NCI-H510A treated with DMSO at 0.1 percent for 48 hours (cell line): Measurements from ENCODE around the gene NRXN3.

ENCODE experiments used
- DNase-seq: peaks from one replicate; lab custom pipeline; 2025; lab: John Stamatoyannopoulos, UW

NRXN3 gene

GRCh38 chr14:79242666-79243065 lies 1072.5 kb downstream of the NRXN3 start:
- no peak for DNase-seq

DNA sequence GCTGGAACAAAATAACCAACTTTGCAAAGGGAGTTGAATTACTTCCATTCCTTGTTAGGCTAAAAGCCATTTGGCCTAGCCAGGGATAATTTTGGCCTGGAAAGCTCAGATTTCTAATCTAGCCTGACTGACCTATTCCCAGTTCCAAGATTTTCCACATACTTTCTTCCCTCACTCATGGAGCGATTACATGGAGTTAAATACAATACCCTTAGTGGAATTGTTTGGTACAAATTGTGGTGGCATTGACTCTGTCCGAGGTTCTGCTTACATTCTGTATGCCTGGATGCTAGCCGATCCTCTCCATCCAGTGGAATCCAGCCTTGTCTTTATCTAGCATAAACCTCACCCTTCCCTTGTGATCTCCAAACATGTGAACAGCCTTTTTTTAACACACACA lies 1076.0 kb downstream of the NRXN3 start:
- no peak for DNase-seq

DNA sequence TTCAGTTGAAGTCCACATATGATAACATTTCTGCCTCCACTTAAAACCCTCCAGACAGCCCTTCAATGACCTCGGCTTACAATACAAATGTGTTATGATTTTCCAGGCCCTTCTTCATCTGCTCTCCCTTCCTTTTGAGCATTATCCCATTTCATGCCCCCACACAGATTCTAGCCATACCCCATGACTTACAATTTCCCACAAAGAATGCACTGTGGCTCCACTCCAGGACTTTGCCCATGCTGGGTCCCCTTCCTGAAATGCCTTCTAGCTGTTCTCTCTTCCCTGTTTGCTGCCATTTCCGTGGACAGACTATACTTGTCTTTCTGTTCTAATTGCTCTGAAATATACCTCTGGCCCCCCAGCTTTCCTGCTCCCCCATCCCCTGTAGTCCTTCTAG lies 1078.0 kb downstream of the NRXN3 start:
- DNase-seq, result no peak

DNA sequence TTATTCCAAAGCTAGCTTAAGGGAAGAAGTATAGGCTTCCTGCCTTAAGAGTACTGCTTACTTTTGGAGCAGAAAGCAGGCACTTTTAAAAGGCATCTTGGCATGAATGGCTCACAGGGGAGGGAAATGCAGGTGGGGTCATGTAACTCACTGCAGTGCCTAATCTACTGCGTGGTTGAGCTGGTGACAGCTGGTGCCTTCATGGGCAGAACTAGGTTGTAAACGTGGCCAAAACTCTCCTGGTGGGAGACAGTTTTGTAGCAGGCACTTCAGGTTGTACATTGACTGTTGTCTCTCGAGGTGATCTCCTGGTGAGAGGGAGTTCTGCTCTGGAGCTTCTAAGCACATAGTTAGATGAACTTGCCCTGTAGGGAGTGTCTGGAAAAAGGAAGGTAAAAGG lies 1078.6 kb downstream of the NRXN3 start:
- no peak for DNase-seq

DNA sequence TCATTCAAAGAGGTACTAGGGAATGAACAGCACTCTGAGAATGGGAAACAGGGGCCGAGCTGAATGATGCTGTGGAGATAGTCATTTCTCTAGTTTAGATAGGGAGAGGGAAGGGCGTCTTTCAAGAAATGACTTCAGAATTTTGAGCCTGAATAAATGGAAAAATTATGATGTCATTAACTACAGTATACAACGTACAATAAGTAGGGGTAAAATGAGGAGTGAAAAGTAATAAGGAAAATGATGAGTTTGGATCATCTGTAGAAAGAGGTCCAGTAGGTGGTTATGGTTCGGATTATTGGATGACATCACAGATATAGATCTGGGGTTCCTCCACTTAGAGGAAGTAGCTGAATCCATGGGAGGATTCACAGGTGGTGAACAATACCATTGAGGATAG lies 1081.1 kb downstream of the NRXN3 start:
- DNase-seq, result no peak

DNA sequence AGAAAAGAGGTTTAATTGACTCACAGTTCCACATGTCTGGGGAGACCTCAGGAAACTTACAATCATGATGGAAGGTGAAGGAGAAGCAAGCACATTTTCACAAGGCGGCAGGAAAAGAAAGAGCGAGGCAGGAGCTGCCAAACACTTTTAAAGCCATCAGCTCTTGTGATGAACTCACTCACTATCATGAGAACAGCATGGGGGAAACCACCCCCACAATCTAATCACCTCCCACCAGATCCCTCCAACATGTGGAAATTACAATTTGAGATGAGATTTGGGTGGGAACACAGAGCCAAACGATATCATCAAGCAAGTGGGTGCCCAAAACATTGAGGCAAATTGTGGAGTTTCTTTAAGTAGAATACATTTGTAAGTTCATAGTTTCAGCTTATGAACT lies 1083.4 kb downstream of the NRXN3 start:
- DNase-seq, result no peak

DNA sequence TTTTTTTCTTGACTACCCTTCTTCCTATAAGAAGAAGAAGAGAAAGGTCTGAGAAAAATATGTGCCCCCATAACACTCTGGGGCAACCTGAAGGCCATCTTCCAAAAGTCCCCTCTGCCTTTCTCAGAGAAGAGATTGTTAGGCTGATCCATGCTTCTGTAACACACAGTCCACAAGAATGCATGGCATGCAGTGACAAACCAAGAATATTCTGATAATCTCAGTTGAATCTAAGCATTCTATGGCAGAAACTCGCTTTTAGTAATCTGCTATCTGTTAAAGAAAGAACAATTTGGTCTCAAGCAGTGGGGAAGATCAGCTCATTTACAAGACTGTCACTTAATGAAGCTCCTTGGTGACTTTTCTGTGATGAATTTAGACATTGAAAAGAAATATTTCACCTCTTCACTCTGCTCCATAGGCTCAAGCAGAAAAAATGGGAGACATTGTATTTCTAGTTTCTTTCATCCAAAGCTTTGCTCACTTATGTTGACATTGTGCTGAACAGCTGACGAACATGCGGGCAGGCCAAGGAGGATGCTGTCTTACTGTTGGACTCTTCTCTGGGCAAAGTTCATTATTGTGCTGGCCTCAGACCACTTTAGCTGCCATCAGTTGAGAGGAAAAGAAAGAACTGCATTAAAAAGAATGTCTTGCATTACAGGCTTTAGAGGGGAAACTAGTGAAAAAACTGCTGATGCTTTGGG lies 1084.0 kb downstream of the NRXN3 start:
- no peak for DNase-seq

DNA sequence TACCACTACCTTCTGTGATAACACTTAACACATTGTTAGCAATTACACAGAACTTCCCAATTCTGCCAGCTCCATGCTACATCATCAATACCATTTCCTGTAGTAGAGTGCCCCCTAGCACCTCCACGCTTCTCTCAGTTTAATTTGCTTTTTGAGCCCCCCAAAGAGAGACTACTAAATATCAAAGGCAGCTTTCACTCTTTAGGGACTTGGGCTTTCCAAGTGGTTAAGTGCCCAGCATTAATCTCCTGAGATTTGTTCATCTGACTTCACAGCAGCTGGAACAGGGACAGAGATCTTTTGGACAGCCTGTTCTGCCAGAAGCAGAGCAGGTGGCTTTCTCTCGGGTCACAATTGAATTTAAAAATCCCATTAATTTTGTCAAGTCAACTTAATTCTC lies 1086.2 kb downstream of the NRXN3 start:
- no peak for DNase-seq

- no peak for DNase-seq
Measured at GRCh38 chr14:79260406-79260805, 1090.2 kb downstream of the NRXN3 start.

GRCh38 chr14:79265366-79265946 lies 1095.3 kb downstream of the NRXN3 start:
- no peak for DNase-seq

GRCh38 chr14:79270361-79270760 lies 1100.2 kb downstream of the NRXN3 start:
- no peak for DNase-seq

GRCh38 chr14:79271122-79271521 lies 1100.9 kb downstream of the NRXN3 start:
- DNase-seq, result no peak

DNA sequence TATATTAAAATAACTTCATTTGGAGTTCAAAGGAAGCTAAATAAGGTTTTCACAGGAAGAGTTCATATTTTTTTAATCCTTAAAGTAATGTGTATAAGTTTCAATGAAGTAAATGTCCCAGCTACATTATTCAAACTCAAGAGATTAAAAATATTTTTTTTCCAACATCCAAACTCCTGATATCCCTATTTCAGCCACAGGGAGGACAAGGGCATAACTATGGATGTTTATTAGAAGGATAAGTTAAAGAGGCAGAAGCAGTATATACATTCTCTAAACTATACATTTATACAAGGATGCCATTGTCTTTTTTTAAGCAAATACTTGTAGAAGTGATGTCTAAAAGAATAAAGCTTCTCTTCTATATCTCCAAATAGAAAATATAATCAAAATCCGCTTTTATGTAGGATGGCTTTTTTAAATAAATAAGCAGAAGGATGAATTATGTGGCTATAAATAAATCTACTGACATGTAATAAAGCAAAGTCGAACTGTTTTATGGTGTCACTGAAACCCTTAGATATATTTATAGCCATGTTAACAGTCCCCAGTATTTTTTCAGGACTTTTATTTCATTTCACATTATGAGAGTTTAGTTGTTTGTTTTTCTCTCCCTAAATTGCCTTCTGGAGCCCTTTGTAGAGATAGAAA lies 1104.6 kb downstream of the NRXN3 start:
- no peak for DNase-seq

DNA sequence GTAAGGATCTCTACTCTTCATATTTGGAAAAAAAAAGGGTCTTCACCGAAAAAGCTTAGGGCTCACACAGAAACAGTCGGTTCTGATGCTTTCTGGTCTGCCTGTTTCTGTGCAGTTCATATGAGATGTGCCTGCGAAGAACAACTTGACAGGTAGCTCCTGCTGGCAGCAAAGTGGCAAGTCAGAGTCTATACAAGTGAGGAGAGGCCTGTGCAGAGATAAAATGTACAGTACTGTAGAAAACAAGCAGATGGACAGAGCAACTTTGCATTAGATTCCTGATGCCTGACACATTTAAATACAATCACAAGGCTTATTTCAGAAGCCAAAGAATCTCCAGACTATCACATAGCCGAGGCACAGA lies 1105.1 kb downstream of the NRXN3 start:
- DNase-seq, result no peak

DNA sequence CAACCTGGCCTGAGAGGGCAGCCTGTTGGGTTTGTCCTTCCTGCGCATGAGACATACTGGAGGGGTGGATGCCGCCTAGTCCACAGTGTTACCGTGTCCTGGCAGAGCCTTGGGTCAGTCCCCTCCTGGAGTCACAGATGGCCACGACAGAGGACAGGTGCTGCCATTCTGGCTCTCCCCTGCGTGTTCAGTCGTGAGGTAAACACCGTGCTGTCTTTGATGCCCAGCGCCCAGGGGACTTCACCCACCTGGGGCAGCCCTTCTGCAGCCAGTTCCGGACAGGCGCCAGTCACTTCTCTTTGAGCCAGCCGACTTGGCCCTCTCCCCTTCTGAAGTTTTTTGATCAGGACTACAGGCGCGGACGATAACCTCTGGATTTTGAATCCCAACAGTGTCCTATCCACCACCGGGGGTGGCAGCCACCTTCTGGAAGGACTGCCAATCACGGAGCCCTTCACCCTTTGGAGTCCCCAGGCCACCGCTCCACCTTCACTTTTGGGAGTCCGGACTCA lies 1108.2 kb downstream of the NRXN3 start:
- no peak for DNase-seq

GRCh38 chr14:79278798-79279644 lies 1108.8 kb downstream of the NRXN3 start:
- peak; percentile 91 for DNase-seq

DNA sequence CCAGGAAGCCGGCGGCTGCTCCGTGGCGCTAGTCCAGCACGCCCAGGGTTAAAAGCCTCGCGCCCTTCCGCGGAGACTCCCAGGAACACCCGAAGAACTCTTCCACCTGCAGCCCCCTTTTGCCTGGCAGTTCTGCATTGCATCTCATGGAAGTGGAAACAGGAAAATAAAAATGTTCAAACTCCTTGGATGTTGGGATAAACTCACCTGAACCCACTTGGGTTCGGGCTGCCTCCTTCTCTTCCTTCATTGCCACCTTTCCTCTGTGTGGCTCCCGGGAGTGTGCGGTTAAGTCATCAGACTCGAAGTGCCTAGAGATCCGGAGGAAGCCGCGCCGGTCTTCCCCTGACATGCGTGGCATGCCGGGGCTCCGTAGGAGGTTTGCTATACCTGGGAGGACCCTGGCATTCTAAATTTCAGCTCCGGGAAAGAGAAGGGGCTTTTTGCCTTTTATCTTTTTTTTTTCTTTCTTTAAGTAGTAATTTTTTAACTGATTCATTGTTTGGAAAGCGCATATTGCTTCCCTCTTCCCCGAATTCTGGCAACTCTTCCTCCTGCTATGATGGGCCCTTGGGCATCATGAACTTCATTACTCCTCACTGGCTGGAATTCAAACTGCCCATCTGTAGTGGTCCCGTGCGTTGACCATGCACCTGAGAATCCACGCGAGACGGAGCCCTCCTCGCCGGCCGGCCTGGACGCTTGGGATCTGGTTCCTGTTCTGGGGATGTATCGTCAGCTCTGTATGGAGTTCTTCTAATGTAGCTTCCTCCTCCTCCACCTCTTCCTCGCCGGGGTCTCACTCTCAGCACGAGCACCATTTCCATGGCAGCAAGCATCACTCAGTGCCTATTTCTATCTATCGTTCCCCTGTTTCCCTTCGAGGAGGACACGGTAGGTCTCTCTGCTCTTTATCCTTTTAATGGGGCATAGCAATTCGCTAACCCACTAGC lies 1109.7 kb downstream of the NRXN3 start:
- DNase-seq, result peak; percentile 47

GRCh38 chr14:79281244-79282152 lies 1111.3 kb downstream of the NRXN3 start:
- DNase-seq, result peak; percentile 45

GRCh38 chr14:79284621-79285020 lies 1114.4 kb downstream of the NRXN3 start:
- DNase-seq, result no peak

GRCh38 chr14:79285263-79285662 lies 1115.1 kb downstream of the NRXN3 start:
- no peak for DNase-seq
